ENCODE measurements around the gene XAGE1A. TPM values are rescaled to one million over a fixed set of nuclear protein-coding genes. Genes with fewer than 3 reads are reported as not detected.
A peak's percentile ranks its signal among the peaks of the same experiment; 100 is the strongest.
"Not testable (repeated sequence)": the region's sequence is repeated elsewhere in the genome, so short reads cannot be mapped to it uniquely, and the experiment has no call there.

Gene XAGE1A
- total RNA-seq, 1 donor = not detected

- TF ChIP-seq CTCF (IDR thresholded peaks at IDR 0.05; ENCODE audit: extremely low read depth, low read depth, low read length) = no peak
- H3K4me1 ChIP-seq (ENCODE audit: insufficient read depth, low read length) = no peaks in the 10 kb centered on the region
These were observed 11.7 kb downstream of the XAGE1A start for GRCh38 chrX:52507331-52507730.

GRCh38 chrX:52509916-52510315, 14.3 kb downstream of the XAGE1A start:
- Histone ChIP-seq H3K27ac (ENCODE audit: low read depth, low read length) (no peak overlapping the region), H3K27me3 (ENCODE audit: insufficient read depth, low read length) (no peaks in the 10 kb centered on the region), H3K4me3 (ENCODE audit: insufficient read depth, low read length) (no peak overlapping the region), H3K36me3 (ENCODE audit: insufficient read depth, low read length) (no peaks in the 10 kb centered on the region), H3K9me3 (ENCODE audit: low read depth, low read length) (no peaks in the 10 kb centered on the region), H3K4me1 (ENCODE audit: insufficient read depth, low read length) (no peaks in the 10 kb centered on the region), H3K79me2 (ENCODE audit: insufficient read depth, low read length) (no peaks in the 10 kb centered on the region), H2AFZ (ENCODE audit: low read length) (no peak overlapping the region), H3K4me2 (ENCODE audit: insufficient read depth, low read length) (no peak overlapping the region), H4K20me1 (ENCODE audit: insufficient read depth, low read length) (no peaks in the 10 kb centered on the region)
- no peak for DNase-seq (ENCODE audit: insufficient read length, low spot score, missing footprints)
- TF ChIP-seq CTCF (IDR thresholded peaks at IDR 0.05; ENCODE audit: extremely low read depth, low read depth, low read length) = no peak

More at GRCh38 chrX:52507331-52507730, 11.7 kb downstream of the XAGE1A start:
- Histone ChIP-seq H3K36me3 (ENCODE audit: insufficient read depth, low read length) (no peaks in the 10 kb centered on the region), H4K20me1 (ENCODE audit: insufficient read depth, low read length) (no peaks in the 10 kb centered on the region), H3K27me3 (ENCODE audit: insufficient read depth, low read length) (no peaks in the 10 kb centered on the region), H2AFZ (ENCODE audit: low read length) (no peak overlapping the region), H3K79me2 (ENCODE audit: insufficient read depth, low read length) (no peaks in the 10 kb centered on the region), H3K9me3 (ENCODE audit: low read depth, low read length) (no peaks in the 10 kb centered on the region), H3K27ac (ENCODE audit: low read depth, low read length) (no peak overlapping the region), H3K4me2 (ENCODE audit: insufficient read depth, low read length) (no peak overlapping the region), H3K4me3 (ENCODE audit: insufficient read depth, low read length) (no peak overlapping the region)
- DNase-seq (ENCODE audit: insufficient read length, low spot score, missing footprints) = peak; percentile 26

GRCh38 chrX:52511126-52511525, 15.5 kb downstream of the XAGE1A start:
- H3K4me2 ChIP-seq (ENCODE audit: insufficient read depth, low read length); DNase-seq (ENCODE audit: insufficient read length, low spot score, missing footprints): not testable (repeated sequence)

GRCh38 chrX:52516110-52516986, 20.7 kb downstream of the XAGE1A start:
- not testable (repeated sequence) for H2AFZ ChIP-seq (ENCODE audit: low read length); H3K27ac ChIP-seq (ENCODE audit: low read depth, low read length); H3K36me3 ChIP-seq (ENCODE audit: insufficient read depth, low read length); DNase-seq (ENCODE audit: insufficient read length, low spot score, missing footprints); H3K4me3 ChIP-seq (ENCODE audit: insufficient read depth, low read length); H4K20me1 ChIP-seq (ENCODE audit: insufficient read depth, low read length); H3K4me2 ChIP-seq (ENCODE audit: insufficient read depth, low read length); H3K4me1 ChIP-seq (ENCODE audit: insufficient read depth, low read length); H3K9me3 ChIP-seq (ENCODE audit: low read depth, low read length); H3K79me2 ChIP-seq (ENCODE audit: insufficient read depth, low read length); H3K27me3 ChIP-seq (ENCODE audit: insufficient read depth, low read length)

More at GRCh38 chrX:52511126-52511525, 15.5 kb downstream of the XAGE1A start:
- not testable (repeated sequence) for H3K27me3 ChIP-seq (ENCODE audit: insufficient read depth, low read length); H3K9me3 ChIP-seq (ENCODE audit: low read depth, low read length); H3K79me2 ChIP-seq (ENCODE audit: insufficient read depth, low read length); H3K27ac ChIP-seq (ENCODE audit: low read depth, low read length); H3K4me3 ChIP-seq (ENCODE audit: insufficient read depth, low read length); H2AFZ ChIP-seq (ENCODE audit: low read length); H4K20me1 ChIP-seq (ENCODE audit: insufficient read depth, low read length); H3K4me1 ChIP-seq (ENCODE audit: insufficient read depth, low read length); H3K36me3 ChIP-seq (ENCODE audit: insufficient read depth, low read length)

- H3K36me3 ChIP-seq (ENCODE audit: insufficient read depth, low read length); H4K20me1 ChIP-seq (ENCODE audit: insufficient read depth, low read length); DNase-seq (ENCODE audit: insufficient read length, low spot score, missing footprints): not testable (repeated sequence)
These were observed 21.3 kb downstream of the XAGE1A start, which contains the start of gene XAGE1B for GRCh38 chrX:52516987-52517325. XAGE1B (minus strand) TSS chrX:52517063; CDS start chrX:52515527, 1,536 bp downstream.

GRCh38 chrX:52541051-52541450, 45.4 kb downstream of the XAGE1A start:
- H3K27me3 ChIP-seq (ENCODE audit: insufficient read depth, low read length); H3K4me2 ChIP-seq (ENCODE audit: insufficient read depth, low read length); H3K9me3 ChIP-seq (ENCODE audit: low read depth, low read length); H3K27ac ChIP-seq (ENCODE audit: low read depth, low read length); H3K79me2 ChIP-seq (ENCODE audit: insufficient read depth, low read length); H2AFZ ChIP-seq (ENCODE audit: low read length); H3K4me1 ChIP-seq (ENCODE audit: insufficient read depth, low read length); H4K20me1 ChIP-seq (ENCODE audit: insufficient read depth, low read length); H3K36me3 ChIP-seq (ENCODE audit: insufficient read depth, low read length); H3K4me3 ChIP-seq (ENCODE audit: insufficient read depth, low read length); DNase-seq (ENCODE audit: insufficient read length, low spot score, missing footprints): not testable (repeated sequence)

More at GRCh38 chrX:52516987-52517325, 21.3 kb downstream of the XAGE1A start, which contains the start of gene XAGE1B:
- not testable (repeated sequence) for H3K9me3 ChIP-seq (ENCODE audit: low read depth, low read length); H3K4me2 ChIP-seq (ENCODE audit: insufficient read depth, low read length); H3K79me2 ChIP-seq (ENCODE audit: insufficient read depth, low read length); H3K4me3 ChIP-seq (ENCODE audit: insufficient read depth, low read length); H3K4me1 ChIP-seq (ENCODE audit: insufficient read depth, low read length); H2AFZ ChIP-seq (ENCODE audit: low read length); H3K27ac ChIP-seq (ENCODE audit: low read depth, low read length); H3K27me3 ChIP-seq (ENCODE audit: insufficient read depth, low read length)
